Upper lobe of left lung (tissue), 6 donors: ENCODE measurements around the gene CR1. TPM values are rescaled to one million over a fixed set of nuclear protein-coding genes. Genes with fewer than 3 reads are reported as not detected.

Experiments
- ATAC-seq, 2 donors: fragments of 200-7000 bp; cut with Tn5 transposase; one replicate each; pipeline ENCODE4 v1.9.1; 2022; ENCODE audit warnings: mild to moderate bottlenecking in 2 of 2, moderate library complexity in 2 of 2; ENCODE audit not compliant: low FRiP score in 2 of 2
- DNase-seq, 2 donors: peaks; one replicate each; pipeline ENCODE4 v3.0.0-alpha.2; 2019 to 2020
- H3K27ac ChIP-seq, 4 donors: fragments of 200-600 bp; sonication (generic); one replicate each; pipeline ENCODE4 v1.5.1; 2016 to 2019
- H3K27me3 ChIP-seq, 4 donors: fragments of 200-600 bp; sonication (generic); one replicate each; pipeline ENCODE4 v1.5.1; 2017 to 2019
- H3K36me3 ChIP-seq, 4 donors: fragments of 200-600 bp; sonication (generic); one replicate each; pipeline ENCODE4 v1.5.1; 2016 to 2019
- H3K4me1 ChIP-seq, 4 donors: fragments of 200-600 bp; sonication (generic); one replicate each; pipeline ENCODE4 v1.5.1; 2018 to 2019
- H3K4me3 ChIP-seq, 4 donors: fragments of 200-600 bp; sonication (generic); one replicate each; pipeline ENCODE4 v1.5.1; 2017 to 2019; ENCODE audit warnings: mild to moderate bottlenecking in 2 of 4, moderate library complexity in 1 of 4
- H3K9me3 ChIP-seq, 4 donors: fragments of 200-600 bp; sonication (generic); one replicate each; pipeline ENCODE4 v1.5.1; 2018 to 2019
- EP300 ChIP-seq, 4 donors: sonication (generic); formaldehyde crosslinking; IDR thresholded peaks; one replicate each; pipeline ENCODE4 v1.5.1; 2017; ENCODE audit warnings: antibody characterized with exemption in 4 of 4, control low read depth in 2 of 4
- POLR2A ChIP-seq, 4 donors: fragments of 450-650 bp; IDR thresholded peaks; one replicate each; pipeline ENCODE4 v1.5.1; 2016 to 2017; ENCODE audit warnings: antibody characterized with exemption in 4 of 4, mild to moderate bottlenecking in 2 of 4
- POLR2AphosphoS5 ChIP-seq, 2 donors: sonication (generic); formaldehyde crosslinking; IDR thresholded peaks; one replicate each; pipeline ENCODE4 v1.5.1; 2017; ENCODE audit warnings: antibody characterized with exemption in 2 of 2
- WGBS, 2 donors: methylation state at CpG; one replicate each; pipeline ENCODE4 v1.1.5; 2017 to 2018; 5-methylcytosine and 5-hydroxymethylcytosine counted together
- total RNA-seq, 6 donors: library from RNA; depleted of rRNA in 4 of 6; stranded (reverse); fragments of >200 nt in 4 of 6; gene quantifications; one replicate each; pipeline versions ENCODE4 v1.1.0 to v1.2.1, GENCODE V29; 2016 to 2021
- TF ChIP-seq, protein P1 (sequence below), 6 experiments: fragments of 450-650 bp in 4 of 6; fragments of 200-600 bp in 2 of 6; sonication (generic) in 2 of 6; IDR thresholded peaks; one replicate each; pipeline ENCODE4 v1.5.1; 2016 to 2019; ENCODE audit warnings: antibody characterized with exemption in 6 of 6
- donor health status: DM: no; HTN: no; CAD: no; lungs with moderate emphysema.
- donor health status: DM: no; HTN: yes; CAD: no; lungs with severe emphysema.

The CR1 gene
- total RNA-seq, 6 donors from 2014 or later: 5.1 to 19.3 (median 11.4) TPM

DNA sequence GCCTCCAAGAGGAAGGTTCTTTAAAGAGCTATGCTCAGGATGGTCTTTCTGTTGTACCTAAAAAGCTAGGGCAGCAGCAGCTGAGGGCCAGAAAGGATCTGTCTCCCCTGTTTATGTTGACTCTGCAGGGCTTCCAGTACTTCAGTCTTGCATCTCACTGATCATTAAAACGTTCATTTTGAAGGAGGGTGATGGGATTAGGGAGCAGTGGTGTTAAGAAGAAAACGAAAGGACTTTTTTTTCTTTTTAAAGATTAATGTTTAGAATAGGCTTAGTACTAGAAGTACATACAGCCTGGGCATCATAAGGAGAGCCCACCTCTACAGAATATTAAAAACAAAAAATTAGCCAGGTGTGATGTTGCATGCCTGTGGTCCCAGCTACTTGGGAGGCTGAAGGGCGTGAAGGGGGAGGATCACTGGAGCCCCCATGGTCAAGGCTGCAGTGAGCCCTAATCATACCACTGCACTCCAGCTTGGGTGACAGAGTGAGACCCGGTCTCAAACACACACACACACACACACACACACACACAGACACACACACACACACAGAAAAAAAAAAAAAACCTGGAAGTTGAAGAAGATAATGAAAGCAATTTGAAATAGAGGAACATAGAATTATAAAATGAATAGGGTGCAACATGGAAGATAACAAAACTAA is 151.8 kb downstream of the CR1 start:
- no peak overlapping the region for H3K4me3 ChIP-seq
- DNase-seq (no peak), ATAC-seq (no peak)
- H3K27me3 ChIP-seq: no peaks in the 10 kb centered on the region
- TF ChIP-seq, protein P1, sequence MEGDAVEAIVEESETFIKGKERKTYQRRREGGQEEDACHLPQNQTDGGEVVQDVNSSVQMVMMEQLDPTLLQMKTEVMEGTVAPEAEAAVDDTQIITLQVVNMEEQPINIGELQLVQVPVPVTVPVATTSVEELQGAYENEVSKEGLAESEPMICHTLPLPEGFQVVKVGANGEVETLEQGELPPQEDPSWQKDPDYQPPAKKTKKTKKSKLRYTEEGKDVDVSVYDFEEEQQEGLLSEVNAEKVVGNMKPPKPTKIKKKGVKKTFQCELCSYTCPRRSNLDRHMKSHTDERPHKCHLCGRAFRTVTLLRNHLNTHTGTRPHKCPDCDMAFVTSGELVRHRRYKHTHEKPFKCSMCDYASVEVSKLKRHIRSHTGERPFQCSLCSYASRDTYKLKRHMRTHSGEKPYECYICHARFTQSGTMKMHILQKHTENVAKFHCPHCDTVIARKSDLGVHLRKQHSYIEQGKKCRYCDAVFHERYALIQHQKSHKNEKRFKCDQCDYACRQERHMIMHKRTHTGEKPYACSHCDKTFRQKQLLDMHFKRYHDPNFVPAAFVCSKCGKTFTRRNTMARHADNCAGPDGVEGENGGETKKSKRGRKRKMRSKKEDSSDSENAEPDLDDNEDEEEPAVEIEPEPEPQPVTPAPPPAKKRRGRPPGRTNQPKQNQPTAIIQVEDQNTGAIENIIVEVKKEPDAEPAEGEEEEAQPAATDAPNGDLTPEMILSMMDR (IDR thresholded peaks at IDR 0.05): no peak
- TF ChIP-seq POLR2A (IDR thresholded peaks at IDR 0.05) (no peak), POLR2AphosphoS5 (IDR thresholded peaks at IDR 0.05) (no peak), EP300 (IDR thresholded peaks at IDR 0.05) (no peak)
- no peaks in the 10 kb centered on the region for H3K36me3 ChIP-seq
- 57 to 61% methylated on average over 4 of the region's 4 CpGs for WGBS, 2 donors
- H3K4me1 ChIP-seq: peaks cover 0 to 16% (median 8%) of the 10 kb centered on the region in 4 donors
- H3K27ac ChIP-seq: no peak overlapping the region
- no peaks in the 10 kb centered on the region for H3K9me3 ChIP-seq

DNA sequence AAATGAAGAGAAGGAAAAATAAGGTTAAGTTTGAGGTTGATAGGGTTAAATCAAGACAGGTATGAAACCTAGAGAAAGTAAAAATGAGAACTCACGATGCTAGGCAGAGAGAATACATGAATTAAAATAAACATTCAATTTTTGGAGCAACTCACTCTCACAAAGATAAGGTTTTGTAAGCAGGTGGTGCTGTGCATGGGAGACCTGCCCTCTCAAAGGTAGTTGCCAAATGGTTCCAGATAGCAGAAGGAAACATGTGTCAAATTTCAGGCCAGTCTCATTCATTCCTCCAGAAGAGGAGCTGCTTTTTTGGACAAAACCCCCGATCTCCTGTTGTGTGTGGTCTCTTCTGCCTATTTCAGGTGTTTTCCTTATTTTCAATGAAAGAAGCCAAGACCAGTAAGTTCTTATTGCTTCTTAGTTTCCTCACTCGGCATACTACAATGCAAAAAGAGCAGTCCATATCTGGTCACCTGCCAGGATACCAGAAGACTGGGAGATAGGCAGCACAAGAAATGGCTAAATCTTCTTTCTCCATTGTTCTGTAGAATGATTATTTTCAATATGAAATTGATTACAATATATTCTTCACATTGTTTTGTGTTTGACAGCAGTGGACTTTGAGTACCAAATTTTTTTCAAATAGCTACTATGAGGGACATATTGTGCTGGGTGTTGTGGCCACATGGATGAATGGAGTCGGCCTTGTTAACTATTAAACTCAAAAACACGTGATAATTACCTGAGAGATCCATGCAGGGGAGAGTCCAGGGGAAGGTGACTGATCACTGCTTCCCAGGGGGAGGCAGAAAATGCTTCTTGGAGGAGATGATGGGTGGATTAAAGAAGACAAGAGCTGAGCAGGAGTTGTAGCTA is 152.6 kb downstream of the CR1 start:
- ATAC-seq (no peak), DNase-seq (no peak)
- Histone ChIP-seq H3K27me3 (no peaks in the 10 kb centered on the region), H3K27ac (no peak overlapping the region), H3K4me1 (peaks cover 0 to 16% (median 8%) of the 10 kb centered on the region in 4 donors), H3K4me3 (no peak overlapping the region), H3K9me3 (no peaks in the 10 kb centered on the region), H3K36me3 (no peaks in the 10 kb centered on the region)
- no peak for TF ChIP-seq POLR2AphosphoS5 (IDR thresholded peaks at IDR 0.05)
- WGBS, 2 donors: 67 to 69% methylated on average over 5 of the region's 5 CpGs

DNA sequence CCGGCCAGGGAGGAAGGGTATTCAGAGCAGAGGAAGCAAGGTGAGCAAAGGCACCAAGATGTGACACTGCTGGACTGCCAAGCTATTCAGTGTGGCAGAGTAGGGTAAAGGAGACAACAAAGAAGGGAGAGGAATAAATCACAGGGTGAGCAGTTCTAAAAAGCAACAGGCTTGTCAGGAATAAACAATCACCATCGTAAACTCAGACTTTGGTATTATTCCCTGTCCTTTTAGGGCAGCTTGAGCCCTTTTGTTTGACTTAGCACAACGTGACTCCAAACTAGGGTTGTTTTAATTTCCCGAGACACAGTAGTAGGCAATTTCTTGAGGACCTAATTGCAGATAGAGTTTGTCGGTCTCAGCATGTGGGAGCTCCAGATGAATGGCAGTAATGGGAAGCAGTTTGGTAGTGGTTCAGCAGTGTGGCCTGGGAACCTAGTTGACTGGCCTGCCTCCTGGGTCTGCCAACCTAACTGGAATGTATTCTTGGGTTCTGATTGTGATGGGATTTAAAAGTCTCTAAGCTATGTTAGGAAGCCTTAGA is 153.3 kb downstream of the CR1 start:
- TF ChIP-seq POLR2AphosphoS5 (IDR thresholded peaks at IDR 0.05) (no peak), EP300 (IDR thresholded peaks at IDR 0.05) (no peak), POLR2A (IDR thresholded peaks at IDR 0.05) (no peak)
- TF ChIP-seq, protein P1 (IDR thresholded peaks at IDR 0.05): no peak

DNA sequence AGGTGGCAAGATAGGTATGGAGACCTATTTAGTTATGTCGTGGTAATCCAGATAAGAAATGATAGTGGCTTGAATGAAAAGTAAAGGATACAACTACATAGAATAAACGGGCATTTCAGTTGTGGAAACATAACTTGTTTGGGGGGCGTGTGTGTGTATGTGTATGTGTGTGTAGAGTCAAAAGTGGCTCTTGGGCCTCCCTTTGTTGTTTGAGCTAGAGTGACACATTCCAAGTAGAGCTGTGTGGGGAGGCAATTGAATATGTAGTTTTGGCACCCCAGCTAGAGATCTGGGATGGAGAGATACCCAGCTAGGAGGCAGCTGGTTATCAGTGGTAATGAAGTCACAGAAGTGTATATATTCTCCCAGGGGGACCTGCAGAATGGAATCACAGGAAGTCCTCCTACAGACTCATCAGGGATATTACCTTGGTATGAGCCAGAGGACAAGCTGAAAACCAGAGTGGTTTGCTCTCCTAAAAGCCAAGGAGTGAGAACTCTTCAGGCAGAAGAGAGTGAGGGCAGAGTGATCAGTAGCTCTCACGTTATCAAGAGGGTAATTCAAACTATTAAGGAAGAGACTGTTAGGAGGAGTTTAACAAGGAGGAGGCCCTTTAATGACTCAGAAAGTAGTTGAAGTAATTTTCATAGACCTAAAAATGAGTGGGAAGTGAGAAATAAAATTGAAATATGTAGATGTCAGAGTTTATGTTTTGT is 154.1 kb downstream of the CR1 start:
- Histone ChIP-seq H3K27ac (no peak overlapping the region), H3K4me3 (no peak overlapping the region), H3K36me3 (no peaks in the 10 kb centered on the region), H3K27me3 (no peaks in the 10 kb centered on the region), H3K4me1 (peaks cover 0 to 8% (median 2%) of the 10 kb centered on the region in 4 donors), H3K9me3 (no peaks in the 10 kb centered on the region)
- TF ChIP-seq, protein P1 (IDR thresholded peaks at IDR 0.05): no peak
- TF ChIP-seq EP300 (IDR thresholded peaks at IDR 0.05) (no peak), POLR2AphosphoS5 (IDR thresholded peaks at IDR 0.05) (no peak), POLR2A (IDR thresholded peaks at IDR 0.05) (no peak)
- ATAC-seq (no peak), DNase-seq (no peak)
- WGBS, 2 donors: 78% methylated on average over 4 of the region's 4 CpGs

More for the DNA sequence above, 153.3 kb downstream of the CR1 start:
- H3K36me3 ChIP-seq: no peaks in the 10 kb centered on the region
- no peaks in the 10 kb centered on the region for H3K9me3 ChIP-seq
- H3K4me3 ChIP-seq: no peak overlapping the region
- ATAC-seq: no peak
- no peak overlapping the region for H3K27ac ChIP-seq
- 77 to 81% methylated on average over 5 of the region's 5 CpGs for WGBS, 2 donors
- no peaks in the 10 kb centered on the region for H3K27me3 ChIP-seq
- H3K4me1 ChIP-seq: peaks cover 0 to 15% (median 7%) of the 10 kb centered on the region in 4 donors
- no peak for DNase-seq

DNA sequence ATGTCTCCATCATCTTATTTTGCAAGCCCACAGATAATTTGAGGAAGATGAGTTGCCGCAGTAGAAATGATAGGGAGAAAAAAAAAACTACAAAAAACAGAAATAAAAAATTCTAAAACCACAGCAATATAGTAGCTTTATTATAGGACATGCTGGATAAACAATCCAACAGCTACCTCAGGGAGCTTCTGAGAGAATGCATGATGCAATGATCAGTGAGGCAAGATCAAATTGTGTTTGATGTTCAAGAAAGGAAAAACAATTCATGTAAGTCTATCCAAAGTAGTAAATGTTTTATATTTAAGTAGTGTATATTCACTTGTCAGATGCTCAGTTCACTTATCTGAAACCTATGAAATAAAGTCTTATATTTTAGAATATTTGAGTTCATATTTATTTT is 155.6 kb downstream of the CR1 start:
- DNase-seq (no peak), ATAC-seq (no peak)
- TF ChIP-seq POLR2A (IDR thresholded peaks at IDR 0.05) (no peak), POLR2AphosphoS5 (IDR thresholded peaks at IDR 0.05) (no peak), EP300 (IDR thresholded peaks at IDR 0.05) (no peak)
- TF ChIP-seq, protein P1 (IDR thresholded peaks at IDR 0.05): no peak
- Histone ChIP-seq H3K36me3 (no peaks in the 10 kb centered on the region), H3K27ac (no peak overlapping the region), H3K9me3 (no peaks in the 10 kb centered on the region), H3K4me1 (no peaks in the 10 kb centered on the region), H3K4me3 (no peak overlapping the region), H3K27me3 (no peaks in the 10 kb centered on the region)
- WGBS, 2 donors: 74 to 75% methylated on average over 1 of the region's 1 CpG
